Measurements from ENCODE around the gene DOC2A. TPM values are rescaled to one million over a fixed set of nuclear protein-coding genes. Genes with fewer than 3 reads are reported as not detected.

DOC2A gene
- total and polyA plus RNA-seq, 12 donors = 0.27 to 2.7 (median 0.55) TPM; not detected in 6

DNA sequence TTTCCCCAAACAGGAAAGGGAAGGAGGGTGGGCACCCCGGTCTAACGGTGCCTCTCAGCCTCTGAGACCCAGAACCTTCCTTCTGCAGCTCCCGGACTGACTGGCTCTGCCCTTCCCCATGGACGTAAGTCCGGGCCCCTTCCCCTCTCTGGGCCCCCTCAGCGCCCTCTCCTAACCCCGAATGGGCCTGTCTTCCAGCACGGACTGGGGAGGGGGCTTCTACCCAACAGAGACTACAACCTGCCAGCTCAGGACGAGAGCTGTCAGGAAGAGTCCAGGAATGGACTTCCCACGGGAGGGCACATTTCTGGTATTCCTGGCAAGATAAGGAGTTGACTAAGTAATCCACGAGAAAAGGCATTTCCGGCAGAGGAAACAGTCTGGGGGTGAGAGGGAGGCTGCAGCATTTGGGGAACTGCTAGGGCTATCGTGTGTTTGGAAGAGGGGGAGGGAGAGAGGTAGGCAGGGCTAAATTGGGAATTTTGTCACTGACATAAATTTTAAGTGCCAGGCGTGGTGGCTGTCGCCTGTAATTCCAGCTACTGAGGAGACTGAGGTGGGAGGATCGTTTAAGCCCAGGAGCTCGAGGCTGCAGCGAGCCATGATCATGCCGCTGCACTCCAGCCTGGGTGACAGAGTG is 42.7 kb upstream of the DOC2A start:
- WGBS, 2 donors = 4 to 5% methylated on average over 19 of the region's 19 CpGs
- no peaks in the 10 kb centered on the region for H3K27me3 ChIP-seq
- H3K4me1 ChIP-seq = peaks cover 4 to 24% (median 9%) of the 10 kb centered on the region in 9 donors
- peak in 7 of 8 donors; percentile 24 to 48 (median 36) for ATAC-seq
- intact Hi-C loops (cut with DNase I) = loop anchor here in 3 of 10 donors (2.0 to 5.0 kb wide), 2 partner anchors 43 to 44 kb away; partner anchors contain the start of gene YPEL3 (in 3 of the 3)
- peak overlapping the region; percentile 37 to 87 (median 78) for H3K4me3 ChIP-seq
- no peak for DNase-seq
- H3K36me3 ChIP-seq = no peaks in the 10 kb centered on the region
- H3K9me3 ChIP-seq = no peaks in the 10 kb centered on the region
- TF ChIP-seq, protein P1, sequence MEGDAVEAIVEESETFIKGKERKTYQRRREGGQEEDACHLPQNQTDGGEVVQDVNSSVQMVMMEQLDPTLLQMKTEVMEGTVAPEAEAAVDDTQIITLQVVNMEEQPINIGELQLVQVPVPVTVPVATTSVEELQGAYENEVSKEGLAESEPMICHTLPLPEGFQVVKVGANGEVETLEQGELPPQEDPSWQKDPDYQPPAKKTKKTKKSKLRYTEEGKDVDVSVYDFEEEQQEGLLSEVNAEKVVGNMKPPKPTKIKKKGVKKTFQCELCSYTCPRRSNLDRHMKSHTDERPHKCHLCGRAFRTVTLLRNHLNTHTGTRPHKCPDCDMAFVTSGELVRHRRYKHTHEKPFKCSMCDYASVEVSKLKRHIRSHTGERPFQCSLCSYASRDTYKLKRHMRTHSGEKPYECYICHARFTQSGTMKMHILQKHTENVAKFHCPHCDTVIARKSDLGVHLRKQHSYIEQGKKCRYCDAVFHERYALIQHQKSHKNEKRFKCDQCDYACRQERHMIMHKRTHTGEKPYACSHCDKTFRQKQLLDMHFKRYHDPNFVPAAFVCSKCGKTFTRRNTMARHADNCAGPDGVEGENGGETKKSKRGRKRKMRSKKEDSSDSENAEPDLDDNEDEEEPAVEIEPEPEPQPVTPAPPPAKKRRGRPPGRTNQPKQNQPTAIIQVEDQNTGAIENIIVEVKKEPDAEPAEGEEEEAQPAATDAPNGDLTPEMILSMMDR (IDR thresholded peaks at IDR 0.05) = no peak
- peak overlapping the region in 5 of 10 donors; percentile 29 to 80 (median 50) for H3K27ac ChIP-seq

DNA sequence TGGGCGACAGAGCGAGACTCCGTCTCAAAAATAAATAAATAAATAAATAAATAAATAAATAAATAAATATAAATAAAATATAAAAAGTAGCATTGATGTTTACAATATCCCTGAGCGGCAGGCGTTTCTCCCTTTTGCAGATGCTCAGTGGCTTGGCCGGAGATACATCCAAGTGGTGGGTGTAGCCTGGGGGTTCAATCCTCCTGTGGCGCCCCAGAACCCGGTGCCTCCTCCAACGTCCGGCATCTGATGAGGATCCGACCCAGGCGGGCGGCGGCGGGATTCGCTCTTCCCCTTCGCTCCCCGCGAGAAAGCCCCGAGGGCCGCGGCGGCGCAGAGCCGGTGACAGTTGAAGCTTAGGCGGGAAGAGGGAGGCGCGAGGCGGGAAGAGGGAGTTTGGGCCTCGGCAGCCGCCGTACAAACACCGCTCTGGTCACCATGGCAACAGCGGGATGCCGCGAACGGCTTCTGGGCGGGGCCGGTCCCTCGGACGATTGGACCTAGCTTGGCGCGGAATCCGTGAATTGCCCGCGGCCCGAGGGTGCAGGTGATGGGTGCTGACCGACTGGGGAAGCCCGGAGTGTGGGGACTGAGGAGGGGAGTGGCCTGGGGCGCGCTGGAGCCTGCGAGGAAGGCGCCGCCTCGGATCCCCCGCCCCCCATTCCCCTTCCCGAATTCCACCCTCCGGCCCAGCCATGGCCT is 42.0 kb upstream of the DOC2A start:
- 5% methylated on average over 56 to 58 of the region's 58 CpGs for WGBS, 2 donors
- peak; percentile 94 to 96 for DNase-seq
- Histone ChIP-seq H3K4me1 (peaks cover 4 to 24% (median 9%) of the 10 kb centered on the region in 9 donors), H3K4me3 (peak overlapping the region; percentile 37 to 87 (median 78)), H3K36me3 (no peaks in the 10 kb centered on the region), H3K27me3 (no peaks in the 10 kb centered on the region), H3K9me3 (no peaks in the 10 kb centered on the region), H3K27ac (peak overlapping the region in 5 of 10 donors; percentile 29 to 80 (median 51))
- peak; percentile 91 to 97 (median 96) for ATAC-seq
- intact Hi-C loops (cut with DNase I) = loop anchor here in 3 of 10 donors (2.0 to 5.0 kb wide), 2 partner anchors 44 kb away; partner anchors contain the start of gene YPEL3 (in 3 of the 3)
- TF ChIP-seq, protein P1 (IDR thresholded peaks at IDR 0.05) = no peak

DNA sequence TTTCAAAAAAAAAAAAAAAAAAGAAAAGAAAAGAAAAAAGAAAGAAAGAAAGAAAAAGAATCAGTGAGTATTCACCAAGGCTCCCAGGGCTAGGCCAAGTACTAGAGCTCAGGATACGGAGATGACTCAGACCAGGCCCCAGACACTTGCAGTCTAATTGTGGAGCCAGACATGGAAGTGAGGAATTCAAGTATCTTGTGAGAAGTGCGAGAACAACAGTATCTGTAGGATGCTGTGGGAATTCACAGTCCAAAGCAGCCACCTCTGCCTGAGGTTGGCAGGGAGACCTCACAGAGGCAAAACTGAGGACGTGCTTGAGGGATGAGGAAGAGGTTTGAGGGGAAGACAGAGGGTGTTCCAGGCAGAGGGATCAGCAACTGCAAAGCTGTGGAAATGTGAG is 40.7 kb upstream of the DOC2A start:
- Histone ChIP-seq H3K27me3 (no peaks in the 10 kb centered on the region), H3K9me3 (no peaks in the 10 kb centered on the region), H3K36me3 (no peaks in the 10 kb centered on the region), H3K4me3 (no peak overlapping the region), H3K27ac (no peak overlapping the region), H3K4me1 (peaks cover 4 to 24% (median 9%) of the 10 kb centered on the region in 9 donors)
- intact Hi-C loops (cut with DNase I) = loop anchor here in 2 of 10 donors (5.0 kb wide), 1 partner anchor 46 kb away; the partner anchor contains the start of gene YPEL3 (in 2 of the 2)
- TF ChIP-seq, protein P1 (IDR thresholded peaks at IDR 0.05) = no peak
- WGBS, 2 donors = 88% methylated on average over 3 of the region's 3 CpGs
- no peak for DNase-seq
- ATAC-seq = no peak

DNA sequence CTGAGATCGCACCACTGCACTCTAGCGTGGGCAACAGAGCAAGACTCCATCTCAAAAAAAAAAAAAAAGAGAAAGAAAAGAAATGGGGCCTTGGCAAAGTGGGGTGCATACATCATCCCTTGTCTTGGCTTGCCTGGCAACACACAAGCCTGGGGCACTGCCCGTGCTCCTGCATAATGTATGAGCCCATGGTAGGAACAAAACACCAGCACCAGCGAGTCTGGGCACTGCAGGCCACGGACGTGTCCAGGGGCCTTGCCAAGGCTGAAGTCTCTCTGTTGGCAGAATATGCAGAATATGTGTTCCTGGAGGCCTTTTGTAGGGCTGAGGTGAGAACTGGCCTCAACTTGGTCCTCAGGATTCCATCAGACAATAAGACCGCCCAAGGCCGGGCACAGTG is 39.0 kb upstream of the DOC2A start:
- no peak overlapping the region for H3K4me3 ChIP-seq
- peaks cover 4 to 24% (median 9%) of the 10 kb centered on the region in 9 donors for H3K4me1 ChIP-seq
- DNase-seq = no peak
- no peak overlapping the region for H3K27ac ChIP-seq
- intact Hi-C loops (cut with DNase I) = loop anchor here in 2 of 10 donors (5.0 kb wide), 1 partner anchor 47 kb away; the partner anchor contains the start of gene YPEL3 (in 2 of the 2)
- H3K9me3 ChIP-seq = no peaks in the 10 kb centered on the region
- no peak for ATAC-seq
- H3K27me3 ChIP-seq = no peaks in the 10 kb centered on the region
- 92 to 96% methylated on average over 8 of the region's 8 CpGs for WGBS, 2 donors
- TF ChIP-seq, protein P1 (IDR thresholded peaks at IDR 0.05) = no peak
- H3K36me3 ChIP-seq = no peaks in the 10 kb centered on the region

All from heart right ventricle (tissue), 16 donors.